ENCODE data around the gene MCFD2.

Gene MCFD2

DNA sequence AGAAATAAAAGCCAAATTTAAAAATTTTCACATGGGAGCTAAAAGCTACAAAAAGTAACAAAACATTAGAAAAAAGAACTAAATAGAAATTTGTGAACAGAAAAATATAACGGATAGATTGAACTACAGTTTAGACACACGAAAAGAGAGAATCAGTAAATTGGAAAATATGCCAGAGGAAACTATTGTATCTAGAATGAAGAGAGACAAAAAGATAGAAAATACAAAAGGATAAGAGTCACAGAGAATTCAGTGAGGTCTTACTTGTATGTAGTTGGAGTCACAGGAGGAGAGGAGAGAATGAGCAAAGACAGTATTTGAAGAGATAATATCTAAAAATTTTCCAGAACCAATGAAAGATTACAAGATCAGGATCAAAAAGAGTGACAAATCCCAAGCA is 11.3 kb upstream of the MCFD2 start:
- TF ChIP-seq CTCF (IDR thresholded peaks at IDR 0.05; ENCODE audit: poor library complexity, severe bottlenecking) = no peak
- ATAC-seq (ENCODE audit: low read depth) (no peak), DNase-seq (ENCODE audit: low spot score) (no peak)
- peaks cover 2% of the 10 kb centered on the region for H3K9me3 ChIP-seq (ENCODE audit: severe bottlenecking)
- H3K4me3 ChIP-seq (ENCODE audit: severe bottlenecking) = no peak overlapping the region
- no peak overlapping the region for H3K27ac ChIP-seq (ENCODE audit: poor library complexity, severe bottlenecking)
- 0 out of 2 replicates have a peak, but pooled peaks cover 9% of the 10 kb centered on the region for H3K36me3 ChIP-seq (ENCODE audit: low read depth)
- peaks cover 19% of the 10 kb centered on the region for H3K4me1 ChIP-seq (ENCODE audit: insufficient read depth, poor library complexity, severe bottlenecking)
- no peaks in the 10 kb centered on the region for H3K27me3 ChIP-seq (ENCODE audit: insufficient read depth, poor library complexity, severe bottlenecking)

- H3K4me1 ChIP-seq (ENCODE audit: insufficient read depth, poor library complexity, severe bottlenecking) = peaks cover 28% of the 10 kb centered on the region
- H3K9me3 ChIP-seq (ENCODE audit: severe bottlenecking) = peaks cover 2% of the 10 kb centered on the region
- no peak for TF ChIP-seq CTCF (IDR thresholded peaks at IDR 0.05; ENCODE audit: poor library complexity, severe bottlenecking)
- ATAC-seq (ENCODE audit: low read depth) = no peak
- no peak overlapping the region for H3K4me3 ChIP-seq (ENCODE audit: severe bottlenecking)
- 0 out of 2 replicates have a peak, but pooled peaks cover 9% of the 10 kb centered on the region for H3K36me3 ChIP-seq (ENCODE audit: low read depth)
- no peaks in the 10 kb centered on the region for H3K27me3 ChIP-seq (ENCODE audit: insufficient read depth, poor library complexity, severe bottlenecking)
- peak overlapping the region; percentile 24 for H3K27ac ChIP-seq (ENCODE audit: poor library complexity, severe bottlenecking)
- DNase-seq (ENCODE audit: low spot score) = no peak
Measured at GRCh38 chr2:46925474-46926351, 10.1 kb upstream of the MCFD2 start.

DNA sequence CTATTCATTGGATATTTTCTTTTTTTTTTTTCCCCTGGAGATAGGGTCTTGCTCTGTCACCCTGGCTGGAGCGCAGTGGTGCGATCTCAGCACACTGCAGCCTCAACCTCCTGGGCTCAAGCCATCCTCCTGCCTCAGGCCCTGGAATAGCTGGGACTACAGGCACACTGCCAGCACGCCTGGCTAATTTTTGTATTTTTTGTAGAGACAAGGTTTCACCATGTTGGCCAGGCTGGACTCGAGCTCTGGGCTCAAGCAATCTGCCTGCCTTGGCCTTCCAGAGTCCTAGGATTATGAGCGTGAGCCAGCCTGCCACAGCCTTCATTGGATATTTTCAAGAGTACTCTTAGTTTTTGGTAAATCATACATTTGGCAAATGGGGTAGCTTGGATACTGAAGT is 9.0 kb upstream of the MCFD2 start:
- 0 out of 2 replicates have a peak, but pooled peaks cover 9% of the 10 kb centered on the region for H3K36me3 ChIP-seq (ENCODE audit: low read depth)
- no peak overlapping the region for H3K4me3 ChIP-seq (ENCODE audit: severe bottlenecking)
- TF ChIP-seq CTCF (IDR thresholded peaks at IDR 0.05; ENCODE audit: poor library complexity, severe bottlenecking) = no peak
- ATAC-seq (ENCODE audit: low read depth) = no peak
- H3K27ac ChIP-seq (ENCODE audit: poor library complexity, severe bottlenecking) = peak overlapping the region; percentile 70
- peaks cover 28% of the 10 kb centered on the region for H3K4me1 ChIP-seq (ENCODE audit: insufficient read depth, poor library complexity, severe bottlenecking)
- peaks cover 2% of the 10 kb centered on the region for H3K9me3 ChIP-seq (ENCODE audit: severe bottlenecking)
- no peak for DNase-seq (ENCODE audit: low spot score)
- no peaks in the 10 kb centered on the region for H3K27me3 ChIP-seq (ENCODE audit: insufficient read depth, poor library complexity, severe bottlenecking)

GRCh38 chr2:46924038-46924437 is 8.4 kb upstream of the MCFD2 start:
- DNase-seq (ENCODE audit: low spot score) = no peak
- Histone ChIP-seq H3K36me3 (ENCODE audit: low read depth) (0 out of 2 replicates have a peak, but pooled peaks cover 9% of the 10 kb centered on the region), H3K4me3 (ENCODE audit: severe bottlenecking) (no peak overlapping the region), H3K4me1 (ENCODE audit: insufficient read depth, poor library complexity, severe bottlenecking) (peaks cover 28% of the 10 kb centered on the region), H3K27ac (ENCODE audit: poor library complexity, severe bottlenecking) (peak overlapping the region; percentile 70), H3K27me3 (ENCODE audit: insufficient read depth, poor library complexity, severe bottlenecking) (no peaks in the 10 kb centered on the region), H3K9me3 (ENCODE audit: severe bottlenecking) (peaks cover 2% of the 10 kb centered on the region)
- ATAC-seq (ENCODE audit: low read depth) = no peak
- no peak for TF ChIP-seq CTCF (IDR thresholded peaks at IDR 0.05; ENCODE audit: poor library complexity, severe bottlenecking)

GRCh38 chr2:46923041-46923528 is 7.5 kb upstream of the MCFD2 start:
- Histone ChIP-seq H3K4me3 (ENCODE audit: severe bottlenecking) (no peak overlapping the region), H3K4me1 (ENCODE audit: insufficient read depth, poor library complexity, severe bottlenecking) (peaks cover 28% of the 10 kb centered on the region), H3K27ac (ENCODE audit: poor library complexity, severe bottlenecking) (peak overlapping the region; percentile 70), H3K27me3 (ENCODE audit: insufficient read depth, poor library complexity, severe bottlenecking) (no peaks in the 10 kb centered on the region), H3K36me3 (ENCODE audit: low read depth) (peaks cover 9% of the 10 kb centered on the region; the same call in 1 of the 2 replicates), H3K9me3 (ENCODE audit: severe bottlenecking) (peaks cover 2% of the 10 kb centered on the region)
- no peak for DNase-seq (ENCODE audit: low spot score)
- no peak for TF ChIP-seq CTCF (IDR thresholded peaks at IDR 0.05; ENCODE audit: poor library complexity, severe bottlenecking)
- peak; percentile 82 for ATAC-seq (ENCODE audit: low read depth)
